ENCODE measurements around the gene PROKR2. TPM values are rescaled to one million over a fixed set of nuclear protein-coding genes. Genes with fewer than 3 reads are reported as not detected.

The PROKR2 gene
- total RNA-seq: not detected in 2 replicates

DNA sequence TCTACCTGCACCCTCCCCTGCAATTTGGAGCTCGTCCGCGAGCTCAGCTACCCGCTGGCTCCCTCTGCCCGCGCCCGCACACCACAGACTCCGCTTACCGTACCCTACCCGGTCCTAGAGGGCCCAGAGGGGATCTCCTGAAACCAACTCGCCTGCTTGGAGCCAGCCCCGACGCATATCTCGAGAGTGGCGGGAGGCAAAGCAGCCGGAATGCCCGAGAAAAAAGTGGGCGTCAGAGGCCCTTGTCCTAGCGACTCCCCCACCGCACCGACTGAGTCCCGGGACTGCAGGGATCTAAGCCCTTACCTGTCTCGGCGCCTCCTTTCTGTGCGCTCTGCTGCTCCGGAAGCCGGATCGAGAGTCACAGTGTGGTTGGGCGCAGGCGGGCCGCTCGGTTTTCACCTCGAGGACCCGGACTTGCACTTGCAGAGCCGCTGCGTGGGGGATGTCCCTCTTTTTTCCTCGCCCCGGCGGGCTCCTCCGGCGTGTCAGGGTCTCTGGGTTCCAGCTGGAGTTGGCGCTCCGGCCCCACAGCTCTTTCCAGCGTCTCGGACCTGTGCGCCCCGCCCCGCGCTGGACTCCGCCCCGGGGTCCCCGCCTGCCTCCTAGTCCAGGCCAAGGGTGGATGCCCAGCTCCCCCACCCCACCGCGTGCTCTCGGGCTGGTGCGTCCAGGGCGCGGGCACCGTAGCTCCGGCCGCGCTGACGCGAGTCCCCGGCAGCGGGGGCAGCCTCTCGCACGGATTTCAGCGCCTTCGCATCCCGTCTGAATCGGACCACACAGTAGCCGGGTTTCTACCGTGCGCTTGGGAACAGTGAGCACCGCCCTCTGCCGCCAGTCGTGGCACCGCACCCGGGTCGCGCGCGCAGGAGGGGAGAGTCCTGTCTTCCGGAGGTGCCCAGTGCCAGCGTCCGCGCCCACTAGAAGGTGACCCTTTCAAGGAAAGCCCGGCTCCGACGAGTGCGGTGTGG, at the start of gene PROKR2:
PROKR2 (minus strand) TSS at position 767 of the 971 bp plus-strand sequence. CDS start 2,585 bp downstream, outside the sequence.

Small RNAs within 50 kb of the gene (small RNA-seq; reads per million reads assigned to genes)
- gene RNA5-8SP7: not detected

Other genes starting within 250 kb of the PROKR2 start
- 97.7 and 112 TPM in 2 replicates for gene TMEM230, start 203.9 kb downstream of the PROKR2 start, total RNA-seq
- gene PCNA, start 197.0 kb downstream of the PROKR2 start, total RNA-seq: 119 and 185 TPM in 2 replicates
- gene CDS2, start 189.9 kb downstream of the PROKR2 start, total RNA-seq: 39.8 and 67.2 TPM in 2 replicates

All from vein endothelial cell (primary cell).